ENCODE measurements around the gene PAGR1.

Gene PAGR1

GRCh38 chr16:29812754-29813643, 3.0 kb upstream of the PAGR1 start:
- intact Hi-C loops (cut with micrococcal nuclease) = loop anchor here (10.0 kb wide), 2 partner anchors 162 to 168 kb away; partner anchors contain the start of gene TAOK2
- Mint-ChIP-seq H3K36me3 (ENCODE audit: low read depth) (peaks cover 51% of the 10 kb centered on the region), H3K4me3 (peak overlapping the region; percentile 78), H3K4me1 (ENCODE audit: low read depth) (peaks cover 80% of the 10 kb centered on the region), H3K27ac (no peak overlapping the region), H3K27me3 (peaks cover 36% of the 10 kb centered on the region), H3K9me3 (no peaks in the 10 kb centered on the region)

- Mint-ChIP-seq H3K9me3 (no peaks in the 10 kb centered on the region), H3K4me3 (no peak overlapping the region), H3K36me3 (ENCODE audit: low read depth) (peaks cover 51% of the 10 kb centered on the region), H3K4me1 (ENCODE audit: low read depth) (peaks cover 80% of the 10 kb centered on the region), H3K27ac (peak overlapping the region; percentile 2), H3K27me3 (peaks cover 36% of the 10 kb centered on the region)
- intact Hi-C loops (cut with micrococcal nuclease) = loop anchor here (10.0 kb wide), 2 partner anchors 161 to 169 kb away; partner anchors contain the start of gene TAOK2
Measured at GRCh38 chr16:29813644-29814562, 2.0 kb upstream of the PAGR1 start.

GRCh38 chr16:29814592-29814991, 1.4 kb upstream of the PAGR1 start:
- intact Hi-C loops (cut with micrococcal nuclease) = loop anchor here (10.0 kb wide), 2 partner anchors 160 to 170 kb away; partner anchors contain the start of gene TAOK2
- Mint-ChIP-seq H3K4me3 (no peak overlapping the region), H3K36me3 (ENCODE audit: low read depth) (peaks cover 51% of the 10 kb centered on the region), H3K27me3 (peaks cover 36% of the 10 kb centered on the region), H3K4me1 (ENCODE audit: low read depth) (peaks cover 82% of the 10 kb centered on the region), H3K9me3 (no peaks in the 10 kb centered on the region), H3K27ac (peak overlapping the region; percentile 98)

- intact Hi-C loops (cut with micrococcal nuclease) = loop anchor here (10.0 kb wide), 2 partner anchors 160 to 170 kb away; partner anchors contain the start of gene TAOK2
- peak overlapping the region; percentile 98 for H3K27ac Mint-ChIP-seq
- H3K27me3 Mint-ChIP-seq = peaks cover 36% of the 10 kb centered on the region
- no peaks in the 10 kb centered on the region for H3K9me3 Mint-ChIP-seq
- H3K4me1 Mint-ChIP-seq (ENCODE audit: low read depth) = peaks cover 81% of the 10 kb centered on the region
- peak overlapping the region; percentile 96 for H3K4me3 Mint-ChIP-seq
- peaks cover 51% of the 10 kb centered on the region for H3K36me3 Mint-ChIP-seq (ENCODE audit: low read depth)
Measured at GRCh38 chr16:29815032-29815721, 775 bp upstream of the PAGR1 start.

GRCh38 chr16:29816694-29817441, 916 bp downstream of the PAGR1 start:
- peak overlapping the region; percentile 98 for H3K27ac Mint-ChIP-seq
- peaks cover 51% of the 10 kb centered on the region for H3K36me3 Mint-ChIP-seq (ENCODE audit: low read depth)
- peaks cover 71% of the 10 kb centered on the region for H3K4me1 Mint-ChIP-seq (ENCODE audit: low read depth)
- intact Hi-C loops (cut with micrococcal nuclease) = loop anchor here (1.0 to 10.0 kb wide), 4 partner anchors 12 to 172 kb away; partner anchors contain the start of genes KIF22 and TAOK2
- H3K4me3 Mint-ChIP-seq = peak overlapping the region; percentile 96
- peaks cover 31% of the 10 kb centered on the region for H3K27me3 Mint-ChIP-seq
- no peaks in the 10 kb centered on the region for H3K9me3 Mint-ChIP-seq

- peak overlapping the region; percentile 50 for H3K4me3 Mint-ChIP-seq
- H3K9me3 Mint-ChIP-seq = no peaks in the 10 kb centered on the region
- peaks cover 61% of the 10 kb centered on the region for H3K36me3 Mint-ChIP-seq (ENCODE audit: low read depth)
- peak overlapping the region; percentile 98 for H3K27ac Mint-ChIP-seq
- H3K27me3 Mint-ChIP-seq = peaks cover 19% of the 10 kb centered on the region
- H3K4me1 Mint-ChIP-seq (ENCODE audit: low read depth) = peaks cover 70% of the 10 kb centered on the region
- intact Hi-C loops (cut with micrococcal nuclease) = loop anchor here (10.0 kb wide), 2 partner anchors 157 to 173 kb away; partner anchors contain the start of gene TAOK2
Measured at GRCh38 chr16:29818082-29818481, 2.1 kb downstream of the PAGR1 start.

- Mint-ChIP-seq H3K27ac (peak overlapping the region; percentile 95), H3K9me3 (no peaks in the 10 kb centered on the region), H3K4me3 (no peak overlapping the region), H3K4me1 (ENCODE audit: low read depth) (peaks cover 66% of the 10 kb centered on the region), H3K27me3 (peaks cover 4% of the 10 kb centered on the region), H3K36me3 (ENCODE audit: low read depth) (peaks cover 67% of the 10 kb centered on the region)
- intact Hi-C loops (cut with micrococcal nuclease) = loop anchor here (10.0 kb wide), 2 partner anchors 155 to 175 kb away; partner anchors contain the start of gene TAOK2
Measured at GRCh38 chr16:29819506-29819905, 3.6 kb downstream of the PAGR1 start.

GRCh38 chr16:29820271-29820701, 4.3 kb downstream of the PAGR1 start, which contains the start of gene MVP:
Gene MVP (plus strand): TSS chr16:29820462. CDS start chr16:29830550, 10,088 bp downstream.
- H3K27ac Mint-ChIP-seq = peak within 1 kb of the TSS; percentile 95
- no peaks in the 10 kb centered on the region for H3K9me3 Mint-ChIP-seq
- peak within 1 kb of the TSS; percentile 94 for H3K4me3 Mint-ChIP-seq
- intact Hi-C loops (cut with micrococcal nuclease) = loop anchor here (5.0 kb wide), 1 partner anchor 42 kb away; the partner anchor contains the start of gene CDIPT
- H3K27me3 Mint-ChIP-seq = no peaks in the 10 kb centered on the region
- peaks cover 72% of the 10 kb centered on the region for H3K36me3 Mint-ChIP-seq (ENCODE audit: low read depth)
- H3K4me1 Mint-ChIP-seq (ENCODE audit: low read depth) = peaks cover 64% of the 10 kb centered on the region

GRCh38 chr16:29820730-29821642, 5.0 kb downstream of the PAGR1 start:
- H3K4me1 Mint-ChIP-seq (ENCODE audit: low read depth) = peaks cover 67% of the 10 kb centered on the region
- H3K36me3 Mint-ChIP-seq (ENCODE audit: low read depth) = peaks cover 75% of the 10 kb centered on the region
- intact Hi-C loops (cut with micrococcal nuclease) = loop anchor here (5.0 kb wide), 1 partner anchor 41 kb away; the partner anchor contains the start of gene CDIPT
- H3K27ac Mint-ChIP-seq = peak overlapping the region; percentile 95
- no peaks in the 10 kb centered on the region for H3K27me3 Mint-ChIP-seq
- H3K4me3 Mint-ChIP-seq = peak overlapping the region; percentile 94
- H3K9me3 Mint-ChIP-seq = no peaks in the 10 kb centered on the region

- H3K27ac Mint-ChIP-seq = peak overlapping the region; percentile 95
- H3K9me3 Mint-ChIP-seq = no peaks in the 10 kb centered on the region
- peak overlapping the region; percentile 94 for H3K4me3 Mint-ChIP-seq
- no peaks in the 10 kb centered on the region for H3K27me3 Mint-ChIP-seq
- intact Hi-C loops (cut with micrococcal nuclease) = loop anchor here (5.0 kb wide), 1 partner anchor 41 kb away; the partner anchor contains the start of gene CDIPT
- H3K36me3 Mint-ChIP-seq (ENCODE audit: low read depth) = peaks cover 71% of the 10 kb centered on the region
- peaks cover 67% of the 10 kb centered on the region for H3K4me1 Mint-ChIP-seq (ENCODE audit: low read depth)
Measured at GRCh38 chr16:29821643-29822115, 5.7 kb downstream of the PAGR1 start.

GRCh38 chr16:29824589-29825144, 8.7 kb downstream of the PAGR1 start:
- intact Hi-C loops (cut with micrococcal nuclease) = loop anchor here (5.0 kb wide), 1 partner anchor 38 kb away; the partner anchor contains the start of gene CDIPT
- Mint-ChIP-seq H3K27me3 (no peaks in the 10 kb centered on the region), H3K27ac (no peak overlapping the region), H3K9me3 (no peaks in the 10 kb centered on the region), H3K36me3 (ENCODE audit: low read depth) (peaks cover 56% of the 10 kb centered on the region), H3K4me3 (no peak overlapping the region), H3K4me1 (ENCODE audit: low read depth) (peaks cover 45% of the 10 kb centered on the region)
